Chondrocyte (in vitro differentiated cells): ENCODE measurements around the gene TBPL1. TPM values are rescaled to one million over a fixed set of nuclear protein-coding genes. Genes with fewer than 3 reads are reported as not detected.

ENCODE experiments used
- DNase-seq: peaks from one replicate; pipeline ENCODE4 v3.0.0; 2021; ENCODE audit warnings: mixed read lengths, low spot score
- H3K27ac Mint-ChIP-seq: one replicate; pipeline ENCODE4 v1.8.0; 2021; ENCODE audit warnings: mild to moderate bottlenecking, moderate library complexity, mixed read lengths; ENCODE audit not compliant: unreplicated experiment
- H3K27me3 Mint-ChIP-seq: 2 replicates; pipeline ENCODE4 v1.8.0; 2021; ENCODE audit warnings: low read depth, mixed read lengths
- H3K36me3 Mint-ChIP-seq: 2 replicates; pipeline ENCODE4 v1.8.0; 2021; ENCODE audit warnings: low read depth, mixed read lengths
- H3K4me1 Mint-ChIP-seq: 2 replicates; pipeline ENCODE4 v1.8.0; 2021; ENCODE audit warnings: low read depth, mild to moderate bottlenecking, mixed read lengths
- H3K4me3 Mint-ChIP-seq: one replicate; pipeline ENCODE4 v1.8.0; 2021; ENCODE audit warnings: mild to moderate bottlenecking, moderate library complexity, mixed read lengths; ENCODE audit not compliant: unreplicated experiment
- H3K9me3 Mint-ChIP-seq: 2 replicates; pipeline ENCODE4 v1.8.0; 2021; ENCODE audit warnings: low read depth, mixed read lengths
- total RNA-seq: library from RNA; stranded (reverse); gene quantifications from 3 replicates; pipeline ENCODE4 v1.2.1, GENCODE V29; 2021
- TF ChIP-seq, protein P1 (sequence below): fragments of 200-600 bp; sonication (generic); IDR thresholded peaks from 2 replicates; pipeline ENCODE4 v1.5.0; 2021; ENCODE audit warnings: antibody characterized with exemption, mild to moderate bottlenecking, moderate library complexity

Gene TBPL1
- total RNA-seq, 1 donor from 2014 or later: 28.5 TPM

DNA sequence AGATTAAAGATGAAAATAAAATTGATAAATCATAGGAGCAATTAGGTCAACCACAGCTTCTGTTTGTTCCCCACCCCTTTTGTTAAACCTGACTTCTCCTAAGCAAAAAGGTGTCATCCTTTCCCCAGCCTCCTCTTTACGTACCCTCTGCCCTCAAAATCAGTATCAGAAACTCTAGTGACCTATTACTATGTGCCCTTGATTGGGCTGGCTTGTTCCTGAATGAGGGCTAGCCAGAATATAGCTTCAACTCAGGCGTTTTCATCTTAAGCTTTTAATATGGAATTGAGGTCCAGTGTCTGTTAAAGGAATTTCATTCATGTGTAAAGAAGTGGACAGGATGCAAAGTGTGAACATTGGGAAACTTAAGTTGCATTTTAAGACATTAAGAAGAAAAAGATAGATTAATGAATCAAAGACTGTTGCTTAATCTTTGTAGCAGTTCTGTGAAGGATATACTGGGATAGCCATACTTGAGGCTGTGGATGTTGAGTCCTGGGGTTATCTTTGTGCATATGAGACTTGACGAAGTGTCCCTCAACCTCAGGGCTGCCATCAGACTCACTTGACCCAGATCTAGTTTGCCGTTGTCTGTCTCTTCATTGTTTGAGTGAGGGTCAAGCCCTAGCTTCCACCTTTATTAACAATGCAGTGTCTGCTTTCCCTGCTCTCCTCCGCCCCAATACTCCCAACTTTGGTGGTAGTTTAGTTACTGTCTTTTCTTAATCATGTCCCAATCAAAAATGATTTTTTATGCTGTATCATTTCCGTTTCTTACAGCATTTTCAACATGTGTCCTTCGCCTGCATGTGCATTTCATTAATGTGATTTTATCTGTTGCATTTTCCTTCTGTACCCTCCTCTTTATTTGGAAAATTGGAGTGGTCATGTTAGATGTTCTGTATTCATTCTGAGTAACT, 1.9 kb downstream of the TBPL1 start:
- no peaks in the 10 kb centered on the region for H3K27me3 Mint-ChIP-seq
- DNase-seq: no peak
- no peak overlapping the region for H3K27ac Mint-ChIP-seq
- peak overlapping the region; percentile 15 for H3K4me3 Mint-ChIP-seq
- peaks cover 45% of the 10 kb centered on the region for H3K4me1 Mint-ChIP-seq
- H3K36me3 Mint-ChIP-seq: no peaks in the 10 kb centered on the region
- TF ChIP-seq, protein P1, sequence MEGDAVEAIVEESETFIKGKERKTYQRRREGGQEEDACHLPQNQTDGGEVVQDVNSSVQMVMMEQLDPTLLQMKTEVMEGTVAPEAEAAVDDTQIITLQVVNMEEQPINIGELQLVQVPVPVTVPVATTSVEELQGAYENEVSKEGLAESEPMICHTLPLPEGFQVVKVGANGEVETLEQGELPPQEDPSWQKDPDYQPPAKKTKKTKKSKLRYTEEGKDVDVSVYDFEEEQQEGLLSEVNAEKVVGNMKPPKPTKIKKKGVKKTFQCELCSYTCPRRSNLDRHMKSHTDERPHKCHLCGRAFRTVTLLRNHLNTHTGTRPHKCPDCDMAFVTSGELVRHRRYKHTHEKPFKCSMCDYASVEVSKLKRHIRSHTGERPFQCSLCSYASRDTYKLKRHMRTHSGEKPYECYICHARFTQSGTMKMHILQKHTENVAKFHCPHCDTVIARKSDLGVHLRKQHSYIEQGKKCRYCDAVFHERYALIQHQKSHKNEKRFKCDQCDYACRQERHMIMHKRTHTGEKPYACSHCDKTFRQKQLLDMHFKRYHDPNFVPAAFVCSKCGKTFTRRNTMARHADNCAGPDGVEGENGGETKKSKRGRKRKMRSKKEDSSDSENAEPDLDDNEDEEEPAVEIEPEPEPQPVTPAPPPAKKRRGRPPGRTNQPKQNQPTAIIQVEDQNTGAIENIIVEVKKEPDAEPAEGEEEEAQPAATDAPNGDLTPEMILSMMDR: no peak
- no peaks in the 10 kb centered on the region for H3K9me3 Mint-ChIP-seq

DNA sequence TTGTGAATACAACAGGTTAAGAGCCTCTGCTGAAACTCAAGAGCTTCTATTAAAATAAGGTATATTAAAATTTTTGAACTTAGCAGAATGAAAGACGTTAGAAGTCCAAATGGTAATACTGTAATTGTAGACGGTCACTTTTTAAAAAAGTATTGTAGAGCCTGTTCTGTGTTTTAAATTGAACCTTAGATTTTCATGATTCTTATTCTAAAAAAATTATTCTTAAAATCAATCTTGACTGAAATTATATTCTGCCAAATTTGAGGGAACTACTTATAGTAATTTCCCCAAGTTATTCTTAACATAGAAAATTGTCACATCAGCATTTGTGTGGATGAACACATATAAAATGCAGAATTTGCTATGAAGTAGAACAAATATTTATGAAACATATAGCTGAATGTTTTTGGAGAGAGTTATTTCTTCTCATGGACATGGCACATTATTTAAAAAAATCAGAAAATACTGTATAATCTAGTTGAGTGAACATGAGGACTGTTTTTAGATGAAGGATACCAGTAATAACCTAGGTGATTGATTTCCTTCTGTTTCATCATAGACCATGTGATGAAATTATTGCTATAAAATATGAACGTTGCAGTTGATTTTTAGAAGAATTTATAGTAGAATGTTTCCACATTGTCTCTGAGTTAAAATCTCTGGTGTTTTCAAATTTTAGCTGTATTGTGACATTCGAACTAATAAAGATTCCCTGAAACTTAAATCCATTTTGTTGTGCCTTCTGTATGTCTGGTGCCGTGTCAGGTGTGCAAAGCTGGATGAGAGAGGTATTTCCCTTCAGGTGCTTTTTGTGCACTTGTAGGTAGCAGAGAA, 2.8 kb downstream of the TBPL1 start:
- Mint-ChIP-seq H3K4me3 (no peak overlapping the region), H3K27me3 (no peaks in the 10 kb centered on the region), H3K27ac (no peak overlapping the region), H3K36me3 (no peaks in the 10 kb centered on the region), H3K4me1 (peaks cover 49% of the 10 kb centered on the region), H3K9me3 (no peaks in the 10 kb centered on the region)
- TF ChIP-seq, protein P1: no peak
- DNase-seq: no peak

DNA sequence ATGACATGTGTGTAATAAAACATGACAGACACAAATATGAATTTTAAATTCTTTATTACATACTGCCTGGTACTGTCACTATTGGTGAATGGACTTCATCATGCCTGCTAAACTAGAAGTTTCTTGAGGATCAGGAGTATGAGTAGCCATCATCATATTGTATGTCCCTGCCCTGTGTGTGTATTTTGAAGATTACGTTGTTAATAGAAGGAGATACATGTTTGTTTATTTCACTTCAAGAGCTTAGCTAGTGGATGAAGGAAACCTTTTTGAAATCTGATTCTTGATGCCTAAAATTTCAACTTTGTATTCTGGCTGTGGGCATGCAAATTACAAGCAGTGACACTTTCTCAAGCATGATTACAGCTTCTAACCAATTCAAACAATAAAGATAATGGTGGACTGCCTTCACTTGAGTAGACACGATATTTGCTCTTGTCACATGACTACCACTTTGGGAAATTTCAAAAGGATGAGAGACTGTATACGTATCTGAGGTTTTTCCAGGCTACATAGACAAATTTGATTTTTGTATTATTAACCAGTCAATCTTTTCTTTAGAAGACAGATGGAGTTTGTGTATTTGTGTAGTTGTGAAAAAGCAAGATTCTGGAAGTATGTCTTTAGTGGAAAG, 3.5 kb downstream of the TBPL1 start:
- Mint-ChIP-seq H3K4me1 (peaks cover 43% of the 10 kb centered on the region), H3K4me3 (no peak overlapping the region), H3K27me3 (no peaks in the 10 kb centered on the region), H3K27ac (no peak overlapping the region), H3K9me3 (no peaks in the 10 kb centered on the region), H3K36me3 (no peaks in the 10 kb centered on the region)
- TF ChIP-seq, protein P1: no peak
- no peak for DNase-seq

DNA sequence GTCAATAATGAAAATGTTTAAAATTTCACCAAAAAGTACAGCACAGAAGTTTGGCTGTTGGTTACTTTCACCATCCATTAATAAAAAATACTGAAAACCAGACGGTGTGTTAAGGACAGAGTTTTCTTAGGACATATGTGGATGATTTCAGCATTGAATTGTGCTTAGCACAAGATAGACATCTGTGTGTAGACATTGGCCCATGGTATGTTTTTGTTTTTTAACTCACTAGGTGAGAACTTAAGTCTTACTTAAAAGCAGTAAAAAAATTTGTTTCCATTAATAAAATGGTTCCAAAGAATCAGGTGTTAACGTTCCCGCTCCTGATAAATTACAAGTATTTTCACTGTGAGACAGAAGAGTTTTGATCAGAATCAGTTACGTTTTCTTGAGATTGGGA, 4.2 kb downstream of the TBPL1 start:
- Mint-ChIP-seq H3K4me3 (no peak overlapping the region), H3K9me3 (no peaks in the 10 kb centered on the region), H3K36me3 (no peaks in the 10 kb centered on the region), H3K4me1 (peaks cover 46% of the 10 kb centered on the region), H3K27me3 (no peaks in the 10 kb centered on the region), H3K27ac (no peak overlapping the region)
- TF ChIP-seq, protein P1: no peak
- no peak for DNase-seq

DNA sequence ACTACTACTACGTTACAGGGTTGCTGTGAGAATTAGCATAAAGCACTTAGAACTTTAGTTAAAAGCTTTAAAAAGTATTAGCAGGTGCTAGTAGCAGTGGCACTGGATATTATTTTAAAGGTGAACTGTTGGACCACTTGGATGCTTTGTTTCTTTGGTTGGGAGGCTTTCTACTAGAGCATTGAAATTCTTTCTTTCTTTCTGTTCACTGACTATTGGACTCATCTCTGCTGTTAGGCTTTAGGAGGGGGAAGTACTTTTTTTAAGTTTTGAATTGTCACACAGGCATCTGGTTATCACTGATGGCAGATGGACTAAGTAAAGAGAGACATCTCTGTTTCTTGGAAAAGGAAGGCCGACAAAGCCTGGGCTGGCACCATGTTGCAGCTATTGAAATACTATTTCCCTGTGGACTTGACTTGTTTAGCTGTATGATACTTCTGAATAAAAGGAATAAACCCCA, 4.8 kb downstream of the TBPL1 start:
- Mint-ChIP-seq H3K4me1 (peaks cover 48% of the 10 kb centered on the region), H3K9me3 (no peaks in the 10 kb centered on the region), H3K36me3 (no peaks in the 10 kb centered on the region), H3K27ac (no peak overlapping the region), H3K4me3 (no peak overlapping the region), H3K27me3 (no peaks in the 10 kb centered on the region)
- DNase-seq: no peak
- TF ChIP-seq, protein P1: no peak
